ENCODE measurements around the gene TNPO3.

Gene TNPO3

DNA sequence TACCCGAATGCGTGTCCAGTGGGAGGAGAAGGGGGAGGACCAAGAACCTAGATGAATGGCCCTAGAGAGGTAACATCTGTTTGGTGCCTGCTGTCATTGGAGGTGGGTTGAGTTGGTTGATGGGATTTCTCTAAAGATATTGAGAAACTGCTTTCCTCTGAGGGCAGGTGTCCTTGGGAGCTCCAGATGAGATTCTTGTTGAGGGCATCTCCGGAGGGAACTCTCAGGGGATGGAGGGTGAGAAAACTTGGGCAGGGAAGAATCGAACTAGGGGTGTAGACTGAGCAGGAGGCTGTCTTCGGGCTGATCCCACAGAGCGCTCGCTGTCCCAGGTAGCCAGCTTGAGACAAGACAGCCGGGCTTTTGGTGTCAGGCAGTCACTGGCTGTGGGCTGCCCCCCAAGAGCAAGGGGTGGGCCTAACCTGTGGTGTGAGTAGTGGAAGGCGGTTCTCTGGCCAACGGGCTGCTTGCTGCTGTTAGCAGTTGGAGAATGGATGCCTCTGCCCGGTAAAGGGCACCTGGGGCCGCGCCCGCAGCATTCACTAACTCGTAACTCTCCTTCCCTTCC, 113.5 kb downstream of the TNPO3 start:
- H2AK5ac ChIP-seq (ENCODE audit: low read length) = no peak overlapping the region
- no peaks in the 10 kb centered on the region for H3K79me2 ChIP-seq (ENCODE audit: control insufficient read depth, insufficient read depth, low read length, poor library complexity)
- no peak overlapping the region for H4K12ac ChIP-seq (ENCODE audit: low read depth, low read length)
- H2BK12ac ChIP-seq (ENCODE audit: low read length) = no peak overlapping the region
- H3K36me3 ChIP-seq (ENCODE audit: control insufficient read depth in 1 of 2, insufficient read depth in 2 of 2, low read length in 2 of 2) = no peaks in the 10 kb centered on the region
- WGBS (ENCODE audit: extremely low coverage, insufficient coverage, insufficient read length) = no CpG with 5 or more reads among the region's 15 CpGs
- no peak overlapping the region for H3K23ac ChIP-seq (ENCODE audit: low read length)
- no peak overlapping the region for H3K18ac ChIP-seq (ENCODE audit: low read length)
- H4K91ac ChIP-seq (ENCODE audit: low read depth, low read length) = no peak overlapping the region
- H3K9me3 ChIP-seq (ENCODE audit: insufficient read depth, low read depth, low read length) = peaks cover 5% of the 10 kb centered on the region
- peaks cover 32% of the 10 kb centered on the region for H3K27me3 ChIP-seq (ENCODE audit: insufficient read depth, low read length)
- H3K27ac ChIP-seq (ENCODE audit: low read depth, low read length) = no peak overlapping the region
- no peak overlapping the region for H3K9ac ChIP-seq (ENCODE audit: low read length)
- H3K4me2 ChIP-seq (ENCODE audit: low read length) = no peak overlapping the region
- peaks cover 0 to 3% of the 10 kb centered on the region in 2 experiments for H3K4me1 ChIP-seq (ENCODE audit: control insufficient read depth in 1 of 2, insufficient read depth in 2 of 2, low read length in 2 of 2)
- H2BK120ac ChIP-seq (ENCODE audit: insufficient read depth, low read length, poor library complexity) = no peak overlapping the region
- H2AFZ ChIP-seq (ENCODE audit: insufficient read depth, low read length, poor library complexity) = no peak overlapping the region
- no peak overlapping the region for H3K14ac ChIP-seq (ENCODE audit: low read length)
- peak overlapping the region; percentile 30 for H3K4me3 ChIP-seq (ENCODE audit: low read depth, low read length)
- no peaks in the 10 kb centered on the region for H3K79me1 ChIP-seq (ENCODE audit: low read length)
- H4K8ac ChIP-seq (ENCODE audit: low read depth, low read length) = no peak overlapping the region
- no peak overlapping the region for H2BK5ac ChIP-seq (ENCODE audit: low read depth, low read length, poor library complexity)
- no peak overlapping the region for H3K4ac ChIP-seq (ENCODE audit: low read depth, low read length)
- no peak for DNase-seq

DNA sequence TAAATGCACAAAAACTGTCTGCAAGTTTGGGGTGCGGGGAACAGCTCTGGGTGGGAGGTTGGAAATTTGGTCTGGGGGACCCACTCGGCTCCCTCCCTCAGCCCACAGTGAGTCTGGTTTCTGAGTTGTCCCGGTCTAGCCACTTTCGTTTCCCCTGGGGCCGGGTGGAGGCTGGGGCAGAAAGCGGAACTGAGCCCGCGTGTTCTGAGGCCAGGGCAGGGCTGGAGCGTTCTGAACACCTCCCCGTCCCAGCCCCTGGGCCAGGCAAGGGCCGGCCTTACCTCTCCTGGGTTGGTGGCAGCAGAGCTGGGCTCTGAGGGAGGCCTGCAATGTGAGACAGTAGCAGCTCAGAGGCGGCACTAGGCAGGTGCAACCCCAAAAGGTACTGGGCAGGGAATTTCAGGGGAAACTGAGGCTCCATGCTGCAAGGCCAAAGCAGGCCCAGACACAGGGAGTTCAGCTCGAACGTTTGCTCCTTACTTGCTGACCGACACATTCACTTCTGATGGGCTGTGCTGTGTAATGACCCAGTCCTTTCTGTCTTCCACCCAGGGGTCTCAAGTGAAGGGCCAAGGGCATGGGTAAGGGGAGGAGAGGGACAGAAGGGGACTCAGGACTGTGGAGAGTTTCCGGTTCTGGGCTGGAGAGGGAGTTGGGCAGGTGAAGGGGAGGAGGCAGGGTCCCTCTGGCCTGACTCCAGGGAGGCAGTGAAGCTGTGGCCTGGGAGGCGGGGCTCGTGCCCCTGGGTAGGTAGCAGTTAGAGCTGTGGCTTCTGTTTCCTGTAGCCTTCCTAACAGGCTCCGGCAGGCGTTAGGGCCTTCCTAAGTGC, 114.2 kb downstream of the TNPO3 start:
- Histone ChIP-seq H3K36me3 (ENCODE audit: control insufficient read depth in 1 of 2, insufficient read depth in 2 of 2, low read length in 2 of 2) (no peaks in the 10 kb centered on the region), H2BK12ac (ENCODE audit: low read length) (no peak overlapping the region), H3K4ac (ENCODE audit: low read depth, low read length) (no peak overlapping the region), H3K18ac (ENCODE audit: low read length) (no peak overlapping the region), H2AFZ (ENCODE audit: insufficient read depth, low read length, poor library complexity) (no peak overlapping the region), H2BK120ac (ENCODE audit: insufficient read depth, low read length, poor library complexity) (no peak overlapping the region), H3K4me2 (ENCODE audit: low read length) (no peak overlapping the region), H3K27ac (ENCODE audit: low read depth, low read length) (no peak overlapping the region), H3K27me3 (ENCODE audit: insufficient read depth, low read length) (peaks cover 32% of the 10 kb centered on the region), H3K9me3 (ENCODE audit: insufficient read depth, low read depth, low read length) (peaks cover 5% of the 10 kb centered on the region), H3K9ac (ENCODE audit: low read length) (no peak overlapping the region), H3K4me1 (ENCODE audit: control insufficient read depth in 1 of 2, insufficient read depth in 2 of 2, low read length in 2 of 2) (peaks cover 0 to 3% of the 10 kb centered on the region in 2 experiments), H2BK5ac (ENCODE audit: low read depth, low read length, poor library complexity) (no peak overlapping the region), H4K12ac (ENCODE audit: low read depth, low read length) (no peak overlapping the region), H3K79me2 (ENCODE audit: control insufficient read depth, insufficient read depth, low read length, poor library complexity) (no peaks in the 10 kb centered on the region), H4K8ac (ENCODE audit: low read depth, low read length) (no peak overlapping the region), H3K14ac (ENCODE audit: low read length) (no peak overlapping the region), H2AK5ac (ENCODE audit: low read length) (no peak overlapping the region), H3K23ac (ENCODE audit: low read length) (no peak overlapping the region), H3K4me3 (ENCODE audit: low read depth, low read length) (no peak overlapping the region), H3K79me1 (ENCODE audit: low read length) (no peaks in the 10 kb centered on the region), H4K91ac (ENCODE audit: low read depth, low read length) (no peak overlapping the region)
- WGBS (ENCODE audit: extremely low coverage, insufficient coverage, insufficient read length) = no CpG with 5 or more reads among the region's 20 CpGs
- DNase-seq = no peak

DNA sequence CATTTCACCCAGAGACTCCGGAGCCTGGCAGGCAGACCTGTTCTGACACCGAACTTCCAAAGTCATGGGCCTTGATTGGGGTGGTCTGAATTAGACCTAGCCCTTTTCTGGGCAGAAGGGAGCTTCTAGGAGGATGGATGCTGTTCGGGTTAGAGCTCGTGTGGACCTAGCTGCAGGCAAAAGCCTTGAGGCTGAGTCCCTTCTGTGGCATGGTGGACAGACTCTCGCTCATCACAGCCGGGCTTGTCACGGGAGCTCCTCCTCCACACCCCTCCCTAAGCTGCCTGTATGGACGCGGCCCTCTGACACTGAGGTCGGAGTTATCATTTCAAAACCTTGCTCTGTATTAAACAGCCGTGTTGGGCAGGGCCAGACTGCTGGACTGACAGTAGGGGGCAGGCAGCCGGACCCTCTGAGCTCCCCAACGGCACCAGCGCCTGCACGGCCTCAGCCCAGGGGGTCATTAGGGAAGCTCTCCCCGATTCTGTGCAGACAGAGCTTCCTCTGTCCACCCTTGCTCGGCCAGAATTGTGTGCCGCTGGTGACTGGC, 115.0 kb downstream of the TNPO3 start:
- Histone ChIP-seq H3K27me3 (ENCODE audit: insufficient read depth, low read length) (peaks cover 36% of the 10 kb centered on the region), H3K4me2 (ENCODE audit: low read length) (no peak overlapping the region), H3K9me3 (ENCODE audit: insufficient read depth, low read depth, low read length) (peaks cover 5% of the 10 kb centered on the region), H3K18ac (ENCODE audit: low read length) (no peak overlapping the region), H3K4ac (ENCODE audit: low read depth, low read length) (no peak overlapping the region), H2BK120ac (ENCODE audit: insufficient read depth, low read length, poor library complexity) (no peak overlapping the region), H2AFZ (ENCODE audit: insufficient read depth, low read length, poor library complexity) (no peak overlapping the region), H3K4me1 (ENCODE audit: control insufficient read depth in 1 of 2, insufficient read depth in 2 of 2, low read length in 2 of 2) (peaks cover 0 to 3% of the 10 kb centered on the region in 2 experiments), H2AK5ac (ENCODE audit: low read length) (no peak overlapping the region), H3K14ac (ENCODE audit: low read length) (no peak overlapping the region), H4K12ac (ENCODE audit: low read depth, low read length) (no peak overlapping the region), H2BK12ac (ENCODE audit: low read length) (no peak overlapping the region), H3K36me3 (ENCODE audit: control insufficient read depth in 1 of 2, insufficient read depth in 2 of 2, low read length in 2 of 2) (no peaks in the 10 kb centered on the region), H3K9ac (ENCODE audit: low read length) (no peak overlapping the region), H4K91ac (ENCODE audit: low read depth, low read length) (no peak overlapping the region), H2BK5ac (ENCODE audit: low read depth, low read length, poor library complexity) (no peak overlapping the region), H3K23ac (ENCODE audit: low read length) (no peak overlapping the region), H3K79me1 (ENCODE audit: low read length) (no peaks in the 10 kb centered on the region), H3K27ac (ENCODE audit: low read depth, low read length) (no peak overlapping the region), H3K4me3 (ENCODE audit: low read depth, low read length) (no peak overlapping the region), H3K79me2 (ENCODE audit: control insufficient read depth, insufficient read depth, low read length, poor library complexity) (no peaks in the 10 kb centered on the region), H4K8ac (ENCODE audit: low read depth, low read length) (no peak overlapping the region)
- no CpG with 5 or more reads among the region's 18 CpGs for WGBS (ENCODE audit: extremely low coverage, insufficient coverage, insufficient read length)
- no peak for DNase-seq

DNA sequence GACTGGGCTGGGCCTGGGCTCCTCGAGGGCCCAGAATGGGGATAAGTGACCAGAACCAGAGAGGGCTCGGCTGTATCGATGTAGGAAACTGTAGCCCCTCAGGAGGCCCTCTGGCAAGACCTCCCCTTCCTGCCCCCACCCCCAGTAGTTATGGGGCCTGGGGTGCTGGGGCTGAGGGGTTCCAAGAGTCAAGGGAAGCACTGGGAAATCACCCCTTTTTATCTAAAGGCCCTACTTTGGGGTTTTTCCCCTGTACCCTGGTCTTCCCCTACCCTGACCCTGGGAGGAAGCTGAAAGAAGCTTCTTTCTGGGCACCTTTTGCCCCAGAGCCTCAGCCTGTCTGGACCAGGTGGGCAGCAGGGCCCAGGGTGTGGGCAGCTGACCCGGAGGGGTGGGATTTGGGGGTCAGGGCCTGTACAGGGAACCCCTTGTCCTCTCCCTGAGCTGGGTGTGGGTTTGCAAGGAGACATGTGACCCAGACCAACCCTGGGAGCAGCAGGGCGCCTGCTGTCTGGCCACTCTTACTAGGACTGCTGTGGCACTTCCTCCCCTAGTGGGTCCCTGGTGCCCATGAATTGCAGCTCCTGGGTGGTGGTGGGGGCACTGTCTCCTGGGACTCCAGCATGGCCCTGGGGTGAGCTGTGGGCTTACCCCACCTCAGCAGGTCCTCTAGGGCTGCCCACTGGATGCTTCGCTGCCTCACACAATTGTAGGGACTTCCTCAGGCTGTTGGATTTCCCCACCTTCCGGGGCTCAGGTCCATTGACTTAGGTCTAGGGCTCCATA, 115.6 kb downstream of the TNPO3 start:
- no peaks in the 10 kb centered on the region for H3K79me2 ChIP-seq (ENCODE audit: control insufficient read depth, insufficient read depth, low read length, poor library complexity)
- no peak overlapping the region for H4K12ac ChIP-seq (ENCODE audit: low read depth, low read length)
- H2AK5ac ChIP-seq (ENCODE audit: low read length) = no peak overlapping the region
- H3K27me3 ChIP-seq (ENCODE audit: insufficient read depth, low read length) = peaks cover 36% of the 10 kb centered on the region
- no CpG with 5 or more reads among the region's 7 CpGs for WGBS (ENCODE audit: extremely low coverage, insufficient coverage, insufficient read length)
- no peak overlapping the region for H2AFZ ChIP-seq (ENCODE audit: insufficient read depth, low read length, poor library complexity)
- H2BK120ac ChIP-seq (ENCODE audit: insufficient read depth, low read length, poor library complexity) = no peak overlapping the region
- H2BK12ac ChIP-seq (ENCODE audit: low read length) = no peak overlapping the region
- no peak overlapping the region for H3K27ac ChIP-seq (ENCODE audit: low read depth, low read length)
- no peak overlapping the region for H3K4ac ChIP-seq (ENCODE audit: low read depth, low read length)
- no peak overlapping the region for H3K4me3 ChIP-seq (ENCODE audit: low read depth, low read length)
- H3K4me2 ChIP-seq (ENCODE audit: low read length) = no peak overlapping the region
- H4K91ac ChIP-seq (ENCODE audit: low read depth, low read length) = no peak overlapping the region
- no peak overlapping the region for H3K14ac ChIP-seq (ENCODE audit: low read length)
- no peaks in the 10 kb centered on the region for H3K36me3 ChIP-seq (ENCODE audit: control insufficient read depth in 1 of 2, insufficient read depth in 2 of 2, low read length in 2 of 2)
- no peak overlapping the region for H3K23ac ChIP-seq (ENCODE audit: low read length)
- H3K9me3 ChIP-seq (ENCODE audit: insufficient read depth, low read depth, low read length) = peaks cover 5% of the 10 kb centered on the region
- H4K8ac ChIP-seq (ENCODE audit: low read depth, low read length) = no peak overlapping the region
- no peak overlapping the region for H3K9ac ChIP-seq (ENCODE audit: low read length)
- no peak overlapping the region for H3K18ac ChIP-seq (ENCODE audit: low read length)
- H2BK5ac ChIP-seq (ENCODE audit: low read depth, low read length, poor library complexity) = no peak overlapping the region
- H3K4me1 ChIP-seq (ENCODE audit: control insufficient read depth in 1 of 2, insufficient read depth in 2 of 2, low read length in 2 of 2) = peaks cover 0 to 3% of the 10 kb centered on the region in 2 experiments
- DNase-seq = no peak
- H3K79me1 ChIP-seq (ENCODE audit: low read length) = no peaks in the 10 kb centered on the region

Data from trophoblast cell (in vitro differentiated cells and primary cell).